Stimulated activated CD8-positive, alpha-beta memory T cell treated with anti-CD3 and anti-CD28 coated beads, Interleukin-7, amount 100 ng/mL, for 24 hours (primary cell): ENCODE data around the gene TPRG1.

Source experiments
- DNase-seq: peaks from one replicate; pipeline ENCODE4 v3.0.0-alpha.2; 2020; ENCODE audit warnings: low read depth

Gene TPRG1

GRCh38 chr3:189355481-189356201 lies 183.9 kb downstream of the TPRG1 start:
- no peak for DNase-seq

- DNase-seq = no peak
Measured at GRCh38 chr3:189360291-189360690, 188.5 kb downstream of the TPRG1 start.

- no peak for DNase-seq
Measured at GRCh38 chr3:189361103-189361835, 189.5 kb downstream of the TPRG1 start.

GRCh38 chr3:189363590-189364255 lies 192.0 kb downstream of the TPRG1 start:
- no peak for DNase-seq

- DNase-seq = no peak
Measured at GRCh38 chr3:189365609-189366564, 194.1 kb downstream of the TPRG1 start.

- DNase-seq = no peak
Measured at GRCh38 chr3:189368384-189368783, 196.6 kb downstream of the TPRG1 start.

- DNase-seq = no peak
Measured at GRCh38 chr3:189369636-189370035, 197.9 kb downstream of the TPRG1 start.

GRCh38 chr3:189372243-189372642 lies 200.5 kb downstream of the TPRG1 start:
- no peak for DNase-seq
